Activated naive CD4-positive, alpha-beta T cell treated with Interleukin-2 at 50 U/mL for 16 hours (primary cell): ENCODE measurements around the gene PDE3A.

Experiments used
- DNase-seq: peaks from one replicate; pipeline ENCODE4 v3.0.0-alpha.2; 2020

The PDE3A gene

GRCh38 chr12:20463913-20464524 lies 95.7 kb downstream of the PDE3A start:
- DNase-seq = no peak

GRCh38 chr12:20469300-20469699 lies 101.0 kb downstream of the PDE3A start:
- DNase-seq = no peak

- no peak for DNase-seq
Measured at GRCh38 chr12:20469756-20470155, 101.4 kb downstream of the PDE3A start.

GRCh38 chr12:20472102-20472782 lies 103.9 kb downstream of the PDE3A start:
- DNase-seq = no peak

GRCh38 chr12:20473133-20473532 lies 104.8 kb downstream of the PDE3A start:
- DNase-seq = no peak

GRCh38 chr12:20474016-20474415 lies 105.7 kb downstream of the PDE3A start:
- DNase-seq = no peak

- no peak for DNase-seq
Measured at GRCh38 chr12:20474443-20474842, 106.1 kb downstream of the PDE3A start.

- no peak for DNase-seq
Measured at GRCh38 chr12:20475542-20475941, 107.2 kb downstream of the PDE3A start.

GRCh38 chr12:20476551-20476950 lies 108.2 kb downstream of the PDE3A start:
- no peak for DNase-seq

- DNase-seq = no peak
Measured at GRCh38 chr12:20477255-20477654, 108.9 kb downstream of the PDE3A start.

GRCh38 chr12:20477672-20478071 lies 109.3 kb downstream of the PDE3A start:
- no peak for DNase-seq

- DNase-seq = no peak
Measured at GRCh38 chr12:20482491-20483054, 114.2 kb downstream of the PDE3A start.

GRCh38 chr12:20483776-20484175 lies 115.4 kb downstream of the PDE3A start:
- DNase-seq = no peak

- no peak for DNase-seq
Measured at GRCh38 chr12:20486233-20486632, 117.9 kb downstream of the PDE3A start.

GRCh38 chr12:20487519-20487918 lies 119.2 kb downstream of the PDE3A start:
- DNase-seq = no peak

- no peak for DNase-seq
Measured at GRCh38 chr12:20489645-20490044, 121.3 kb downstream of the PDE3A start.

- DNase-seq = no peak
Measured at GRCh38 chr12:20490213-20490612, 121.9 kb downstream of the PDE3A start.

GRCh38 chr12:20491290-20491689 lies 123.0 kb downstream of the PDE3A start:
- DNase-seq = no peak

- DNase-seq = no peak
Measured at GRCh38 chr12:20492251-20492760, 124.0 kb downstream of the PDE3A start.

- DNase-seq = no peak
Measured at GRCh38 chr12:20493934-20494333, 125.6 kb downstream of the PDE3A start.

GRCh38 chr12:20494851-20495250 lies 126.5 kb downstream of the PDE3A start:
- DNase-seq = no peak

GRCh38 chr12:20495997-20496396 lies 127.7 kb downstream of the PDE3A start:
- DNase-seq = no peak

- no peak for DNase-seq
Measured at GRCh38 chr12:20497707-20498106, 129.4 kb downstream of the PDE3A start.

- DNase-seq = no peak
Measured at GRCh38 chr12:20501958-20502357, 133.6 kb downstream of the PDE3A start.
